Stimulated activated memory B cell treated with anti-CD40 and anti-IgM and Interleukin-4, amounts not matched to agents 10 μg/mL and 1 μg/mL and 100 μg/mL, for 72 hours (primary cell): ENCODE measurements around the gene TSPEAR.
"Not testable (repeated sequence)": the region's sequence is repeated elsewhere in the genome, so short reads cannot be mapped to it uniquely, and the experiment has no call there.

Source experiments
- ATAC-seq: fragments of 150-1000 bp; cut with Tn5 transposase; 2 replicates; pipeline ENCODE4 v1.10.0; 2021
- H3K27ac Mint-ChIP-seq: one replicate; pipeline ENCODE4 v1.8.0; 2022; ENCODE audit warnings: mild to moderate bottlenecking, mixed read lengths
- H3K27me3 Mint-ChIP-seq: one replicate; pipeline ENCODE4 v1.8.0; 2022; ENCODE audit warnings: mixed read lengths
- H3K36me3 Mint-ChIP-seq: one replicate; pipeline ENCODE4 v1.8.0; 2022; ENCODE audit warnings: mixed read lengths
- H3K4me1 Mint-ChIP-seq: one replicate; pipeline ENCODE4 v1.8.0; 2022; ENCODE audit warnings: mixed read lengths
- H3K4me3 Mint-ChIP-seq: one replicate; pipeline ENCODE4 v1.8.0; 2022; ENCODE audit warnings: mild to moderate bottlenecking, moderate library complexity, mixed read lengths
- H3K9me3 Mint-ChIP-seq: one replicate; pipeline ENCODE4 v1.8.0; 2022; ENCODE audit warnings: mixed read lengths

TSPEAR gene

GRCh38 chr21:44615911-44616590, 95.3 kb downstream of the TSPEAR start:
- Mint-ChIP-seq H3K27ac (no peak overlapping the region), H3K4me3 (no peak overlapping the region), H3K36me3 (peaks cover 39% of the 10 kb centered on the region), H3K4me1 (peaks cover 14% of the 10 kb centered on the region), H3K9me3 (peaks cover 33% of the 10 kb centered on the region), H3K27me3 (peaks cover 41% of the 10 kb centered on the region)
- ATAC-seq, result no peak

DNA sequence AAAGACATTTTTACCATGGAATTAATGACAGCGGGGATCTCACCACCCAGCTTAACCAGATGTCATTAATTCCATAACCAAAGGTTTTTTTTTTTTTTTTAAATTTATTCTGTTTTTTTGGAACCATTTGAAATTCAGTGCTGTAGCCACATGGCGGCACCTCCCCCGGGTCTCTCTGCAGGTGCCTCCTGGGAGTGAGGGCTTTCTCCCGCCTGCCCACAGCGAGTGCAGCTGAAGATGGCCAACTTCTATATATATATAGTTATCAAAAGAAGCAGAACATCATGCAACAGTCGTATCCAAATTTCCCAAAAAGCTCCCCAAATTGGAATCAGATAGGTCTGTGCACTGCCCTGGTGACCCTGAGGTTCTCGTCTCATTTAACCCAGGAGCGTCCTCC, 95.9 kb downstream of the TSPEAR start:
- H3K4me1 Mint-ChIP-seq, result peaks cover 14% of the 10 kb centered on the region
- no peak overlapping the region for H3K27ac Mint-ChIP-seq
- H3K36me3 Mint-ChIP-seq, result peaks cover 34% of the 10 kb centered on the region
- H3K27me3 Mint-ChIP-seq, result peaks cover 41% of the 10 kb centered on the region
- no peak overlapping the region for H3K4me3 Mint-ChIP-seq
- H3K9me3 Mint-ChIP-seq, result peaks cover 32% of the 10 kb centered on the region
- ATAC-seq, result no peak

DNA sequence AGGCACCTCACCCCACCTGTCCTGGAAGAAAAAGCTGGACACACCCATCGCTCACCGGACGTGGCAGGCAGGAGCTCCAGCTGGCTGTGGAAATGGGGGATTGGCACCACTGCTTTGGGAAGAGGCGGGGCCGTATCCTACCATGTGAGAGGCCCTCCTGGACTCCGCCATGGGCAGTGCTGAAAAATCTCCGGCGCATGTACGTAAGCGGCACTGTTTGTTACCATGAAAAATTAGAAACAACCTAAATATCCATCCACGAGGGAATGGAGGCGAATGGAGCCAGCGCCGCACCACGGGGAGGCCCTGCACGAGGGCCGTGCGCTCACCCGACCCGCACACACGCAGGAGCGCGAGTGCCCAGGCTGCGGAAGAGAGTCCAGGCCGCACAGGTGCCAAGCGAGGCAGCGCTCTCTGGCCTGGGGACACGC, 96.4 kb downstream of the TSPEAR start:
- H3K4me3 Mint-ChIP-seq, result no peak overlapping the region
- peaks cover 30% of the 10 kb centered on the region for H3K9me3 Mint-ChIP-seq
- H3K4me1 Mint-ChIP-seq, result peaks cover 14% of the 10 kb centered on the region

DNA sequence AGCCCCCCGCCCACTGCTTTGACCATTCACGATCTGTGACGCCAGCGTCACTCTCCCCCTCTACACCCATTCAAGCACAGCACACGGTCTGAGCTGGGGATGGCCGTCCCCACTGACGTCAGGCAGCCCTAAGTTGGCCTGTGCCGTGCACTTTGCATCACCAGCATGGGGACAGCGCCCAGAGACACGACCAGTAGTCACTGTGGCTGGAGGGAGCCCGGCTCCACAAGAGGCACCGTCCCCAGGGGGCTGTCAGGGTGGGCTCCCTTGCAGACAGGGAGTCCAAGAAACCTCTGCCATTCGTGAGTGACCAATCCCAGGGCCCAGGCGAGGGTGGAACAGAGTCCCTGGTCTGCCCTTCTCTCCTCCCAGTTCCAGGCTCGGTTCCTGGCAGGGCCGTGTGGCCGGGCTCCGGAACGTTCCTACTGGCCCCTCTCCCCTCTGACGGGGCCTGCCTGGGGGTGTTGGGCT, 97.2 kb downstream of the TSPEAR start:
- H3K9me3 Mint-ChIP-seq, result peaks cover 30% of the 10 kb centered on the region
- H3K27me3 Mint-ChIP-seq, result peaks cover 41% of the 10 kb centered on the region
- H3K4me1 Mint-ChIP-seq, result peaks cover 11% of the 10 kb centered on the region
- peak overlapping the region; percentile 45 for H3K27ac Mint-ChIP-seq
- peaks cover 29% of the 10 kb centered on the region for H3K36me3 Mint-ChIP-seq
- no peak overlapping the region for H3K4me3 Mint-ChIP-seq
- ATAC-seq, result no peak

More for the DNA sequence above, 96.4 kb downstream of the TSPEAR start:
- Mint-ChIP-seq H3K36me3 (peaks cover 30% of the 10 kb centered on the region), H3K27me3 (peaks cover 41% of the 10 kb centered on the region), H3K27ac (no peak overlapping the region)
- no peak for ATAC-seq

DNA sequence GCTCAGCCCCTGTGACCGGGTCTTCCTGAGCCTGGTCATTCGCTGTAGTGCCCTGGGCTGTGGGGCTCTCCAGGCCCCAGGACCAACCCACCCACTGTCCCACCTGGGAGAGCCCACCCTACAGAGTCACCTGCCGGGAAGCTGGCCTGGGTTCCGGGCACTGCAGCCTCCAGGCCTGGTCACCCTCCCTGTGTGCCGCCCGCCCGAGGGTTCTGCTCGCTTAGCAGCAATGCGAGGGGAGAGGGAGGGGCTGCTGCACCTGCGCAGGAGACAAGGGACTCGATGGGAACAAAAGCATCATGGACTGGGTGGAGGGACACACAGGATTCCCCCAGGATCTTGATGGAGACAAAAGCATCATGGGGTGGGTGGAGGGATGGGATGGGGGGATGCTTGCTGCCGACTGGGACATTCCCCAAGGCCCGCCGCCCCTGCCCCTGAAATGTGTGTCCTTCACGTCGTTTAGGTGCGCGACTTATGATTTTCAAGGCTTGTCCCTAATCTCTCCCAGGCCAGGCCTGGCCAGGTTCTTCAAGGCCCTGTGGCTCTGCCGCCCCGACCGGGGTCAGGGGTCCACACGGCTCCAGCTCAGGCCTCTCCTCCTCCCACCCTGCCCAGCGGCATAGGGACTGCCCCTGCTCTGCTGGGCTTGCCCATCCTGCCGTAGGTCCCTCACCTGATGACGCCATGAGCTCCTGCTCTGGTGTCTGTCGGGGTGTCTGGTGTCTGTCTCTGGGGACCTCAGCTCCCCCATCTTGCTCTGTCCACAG, 97.8 kb downstream of the TSPEAR start:
- Mint-ChIP-seq H3K27ac (peak overlapping the region; percentile 45), H3K27me3 (peaks cover 41% of the 10 kb centered on the region), H3K4me3 (no peak overlapping the region), H3K9me3 (peaks cover 33% of the 10 kb centered on the region), H3K36me3 (peaks cover 29% of the 10 kb centered on the region), H3K4me1 (peaks cover 5% of the 10 kb centered on the region)
- no peak for ATAC-seq

- ATAC-seq, result no peak
- peaks cover 28% of the 10 kb centered on the region for H3K36me3 Mint-ChIP-seq
- peaks cover 31% of the 10 kb centered on the region for H3K9me3 Mint-ChIP-seq
- H3K27ac Mint-ChIP-seq, result no peak overlapping the region
- H3K4me1 Mint-ChIP-seq, result no peaks in the 10 kb centered on the region
- peaks cover 41% of the 10 kb centered on the region for H3K27me3 Mint-ChIP-seq
- no peak overlapping the region for H3K4me3 Mint-ChIP-seq
Observed at GRCh38 chr21:44612669-44613229, 98.6 kb downstream of the TSPEAR start.

- Mint-ChIP-seq H3K27ac (no peak within 1 kb of the TSS), H3K36me3 (peaks cover 28% of the 10 kb centered on the region)
- ATAC-seq, result no peak
Observed at GRCh38 chr21:44612029-44612486, 99.3 kb downstream of the TSPEAR start, which contains the start of gene KRTAP10-8. TSS of gene KRTAP10-8 (plus strand) at chr21:44612079. CDS start at chr21:44612101, 22 bp downstream.

GRCh38 chr21:44611551-44611950, 99.8 kb downstream of the TSPEAR start:
- Mint-ChIP-seq H3K9me3 (peaks cover 32% of the 10 kb centered on the region), H3K4me1 (no peaks in the 10 kb centered on the region), H3K27me3 (peaks cover 45% of the 10 kb centered on the region), H3K36me3 (peaks cover 28% of the 10 kb centered on the region), H3K4me3 (no peak overlapping the region), H3K27ac (no peak overlapping the region)
- no peak for ATAC-seq

More at GRCh38 chr21:44612029-44612486, 99.3 kb downstream of the TSPEAR start, which contains the start of gene KRTAP10-8:
- Mint-ChIP-seq H3K4me3 (no peak within 1 kb of the TSS), H3K27me3 (peaks cover 42% of the 10 kb centered on the region), H3K4me1 (no peaks in the 10 kb centered on the region), H3K9me3 (peaks cover 31% of the 10 kb centered on the region)

- H3K9me3 Mint-ChIP-seq, result peaks cover 34% of the 10 kb centered on the region
- not testable (repeated sequence) for H3K4me1 Mint-ChIP-seq, H3K27ac Mint-ChIP-seq, H3K4me3 Mint-ChIP-seq, ATAC-seq
- H3K27me3 Mint-ChIP-seq, result peaks cover 43% of the 10 kb centered on the region
- H3K36me3 Mint-ChIP-seq, result peaks cover 28% of the 10 kb centered on the region
Observed at GRCh38 chr21:44610157-44610843, 101.1 kb downstream of the TSPEAR start.

- Mint-ChIP-seq H3K9me3 (peaks cover 34% of the 10 kb centered on the region), H3K4me3 (no peak overlapping the region), H3K36me3 (peaks cover 28% of the 10 kb centered on the region), H3K27ac (no peak overlapping the region), H3K4me1 (no peaks in the 10 kb centered on the region), H3K27me3 (peaks cover 45% of the 10 kb centered on the region)
- no peak for ATAC-seq
Observed at GRCh38 chr21:44609193-44609592, 102.2 kb downstream of the TSPEAR start.

- no peak for ATAC-seq
- peaks cover 21% of the 10 kb centered on the region for H3K9me3 Mint-ChIP-seq
Observed at GRCh38 chr21:44606495-44606894, 104.9 kb downstream of the TSPEAR start.

DNA sequence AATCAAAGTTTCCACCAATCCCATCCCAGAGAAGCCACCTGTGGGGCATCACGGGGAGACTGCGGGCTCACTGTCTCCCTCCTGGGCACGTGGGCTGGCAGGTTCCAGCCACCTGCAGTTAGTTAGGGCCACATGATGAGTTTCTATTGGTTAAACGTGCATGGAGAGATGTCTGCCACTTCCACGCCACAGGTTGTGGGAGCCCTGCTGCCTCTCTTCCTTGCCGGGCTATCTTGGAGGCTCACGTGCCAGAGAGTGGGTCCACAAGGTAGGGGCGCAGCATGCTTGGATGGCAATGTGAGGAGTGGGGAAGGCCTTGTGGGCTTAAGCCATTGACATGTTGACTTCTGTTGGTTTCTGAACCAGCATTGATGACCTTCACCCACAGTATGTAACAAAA, 107.5 kb downstream of the TSPEAR start:
- no peaks in the 10 kb centered on the region for H3K4me1 Mint-ChIP-seq
- peaks cover 4% of the 10 kb centered on the region for H3K9me3 Mint-ChIP-seq
- peaks cover 66% of the 10 kb centered on the region for H3K27me3 Mint-ChIP-seq
- H3K36me3 Mint-ChIP-seq, result peaks cover 3% of the 10 kb centered on the region
- no peak overlapping the region for H3K4me3 Mint-ChIP-seq
- H3K27ac Mint-ChIP-seq, result no peak overlapping the region
- no peak for ATAC-seq

More at GRCh38 chr21:44606495-44606894, 104.9 kb downstream of the TSPEAR start:
- Mint-ChIP-seq H3K36me3 (peaks cover 15% of the 10 kb centered on the region), H3K27me3 (peaks cover 49% of the 10 kb centered on the region), H3K4me1 (no peaks in the 10 kb centered on the region), H3K27ac (no peak overlapping the region), H3K4me3 (no peak overlapping the region)

DNA sequence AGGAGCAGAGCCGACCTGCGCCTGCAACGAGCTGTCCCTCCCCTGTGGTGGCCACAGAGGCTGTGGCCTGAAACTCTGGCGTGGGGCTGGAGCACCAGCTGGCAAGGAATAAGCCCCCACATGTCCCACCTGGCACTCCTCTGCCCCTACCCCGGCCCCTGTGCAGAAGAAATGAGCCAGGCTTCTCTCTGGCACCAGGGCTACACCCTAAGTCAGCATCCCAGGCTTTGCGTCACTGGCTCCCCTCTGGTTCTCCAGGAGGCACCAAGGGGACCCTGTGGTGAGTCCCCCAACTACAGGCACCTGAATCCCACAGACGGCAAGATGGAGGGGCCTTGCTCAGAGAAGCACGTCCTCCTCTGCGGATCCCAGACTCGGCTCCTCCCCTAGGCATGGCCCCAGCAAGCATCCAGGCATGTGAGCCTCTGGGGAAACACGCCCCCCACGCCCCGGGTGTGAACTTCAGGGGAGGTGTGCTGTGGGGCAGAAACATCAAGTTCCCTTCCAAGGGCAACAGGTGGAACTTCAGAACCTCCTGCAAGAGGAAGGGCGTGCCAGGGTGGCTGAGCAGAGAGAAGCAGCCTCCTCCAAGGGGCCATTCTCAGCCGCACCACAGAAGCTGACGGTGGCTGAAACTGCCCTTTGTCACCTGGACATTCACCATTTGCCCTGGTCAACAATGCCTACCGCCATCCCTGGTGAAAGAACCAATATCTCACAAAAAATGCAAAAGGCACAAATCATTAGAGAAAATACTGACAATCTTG, 108.1 kb downstream of the TSPEAR start:
- Mint-ChIP-seq H3K4me1 (no peaks in the 10 kb centered on the region), H3K36me3 (peaks cover 4% of the 10 kb centered on the region), H3K27me3 (peaks cover 72% of the 10 kb centered on the region), H3K9me3 (peaks cover 6% of the 10 kb centered on the region), H3K4me3 (no peak overlapping the region), H3K27ac (no peak overlapping the region)
- ATAC-seq, result no peak

GRCh38 chr21:44602463-44602850, 108.9 kb downstream of the TSPEAR start:
- H3K9me3 Mint-ChIP-seq, result peaks cover 9% of the 10 kb centered on the region
- no peak for ATAC-seq
- H3K27me3 Mint-ChIP-seq, result peaks cover 80% of the 10 kb centered on the region
- no peaks in the 10 kb centered on the region for H3K4me1 Mint-ChIP-seq
- H3K36me3 Mint-ChIP-seq, result peaks cover 4% of the 10 kb centered on the region
- no peak overlapping the region for H3K27ac Mint-ChIP-seq
- no peak overlapping the region for H3K4me3 Mint-ChIP-seq
